RWPE1 (cell line): ENCODE measurements around the gene SULT1A1.

Experiments used
- CTCF ChIA-PET: fragments of 350-600 bp; sonication (Branson Sonifier 250); formaldehyde crosslinking; extraction: SDS; loops from one replicate; lab custom pipeline; 2021; lab: Yijun Ruan, JAX
- POLR2A ChIA-PET: fragments of 400-600 bp; formaldehyde crosslinking; extraction: SDS; loops from one replicate; lab custom pipeline; 2020; ENCODE audit warnings: antibody characterized with exemption; ENCODE audit not compliant: low non-redundant PET; lab: Yijun Ruan, JAX
- DNase-seq: peaks from one replicate; pipeline ENCODE4 v3.0.0; 2012; ENCODE audit warnings: low spot score
- H3K27ac ChIP-seq: fragments of 450-650 bp; 2 replicates; pipeline ENCODE4 v1.5.1; 2017
- CTCF ChIP-seq: fragments of 450-650 bp; conservative IDR thresholded peaks from 2 replicates; pipeline ENCODE4 v1.5.1; 2017; ENCODE audit warnings: low read depth, mild to moderate bottlenecking

The SULT1A1 gene

GRCh38 chr16:28580726-28581315 lies 29.0 kb downstream of the SULT1A1 start:
- DNase-seq, result no peak
- POLR2A ChIA-PET, result no interaction called here
- no peak overlapping the region for H3K27ac ChIP-seq
- TF ChIP-seq CTCF, result no peak
- CTCF ChIA-PET, result no interaction called here

- DNase-seq, result no peak
- ChIA-PET CTCF (interaction anchor here (0.6 to 0.7 kb wide), 3 partner anchors 19 to 1885 kb away, joined by 3 to 4 read pairs (median 3); no protein-coding TSS in a partner anchor), POLR2A (no interaction called here)
- H3K27ac ChIP-seq, result no peak overlapping the region
- no peak for TF ChIP-seq CTCF
Observed at GRCh38 chr16:28575446-28576109, 34.3 kb downstream of the SULT1A1 start.

GRCh38 chr16:28574925-28575324 lies 34.9 kb downstream of the SULT1A1 start:
- ChIA-PET CTCF (interaction anchor here (0.6 to 0.7 kb wide), 2 partner anchors 18 to 300 kb away, joined by 3 read pairs; no protein-coding TSS in a partner anchor), POLR2A (no interaction called here)
- no peak overlapping the region for H3K27ac ChIP-seq
- no peak for DNase-seq
- no peak for TF ChIP-seq CTCF

GRCh38 chr16:28573738-28574718 lies 35.8 kb downstream of the SULT1A1 start:
- CTCF ChIA-PET, result no interaction called here
- no peak for TF ChIP-seq CTCF
- H3K27ac ChIP-seq, result no peak overlapping the region
- no peak for DNase-seq
- POLR2A ChIA-PET, result no interaction called here

GRCh38 chr16:28572696-28573510 lies 36.9 kb downstream of the SULT1A1 start:
- TF ChIP-seq CTCF, result no peak
- ChIA-PET CTCF (interaction anchor here (0.6 to 0.7 kb wide), 2 partner anchors 19 to 42 kb away, joined by 3 read pairs; no protein-coding TSS in a partner anchor), POLR2A (no interaction called here)
- no peak for DNase-seq
- H3K27ac ChIP-seq, result no peak overlapping the region
